K562 (cell line): ENCODE data around the gene ADAM10. TPM values are rescaled to one million over a fixed set of nuclear protein-coding genes. Genes with fewer than 3 reads are reported as not detected.

Experiments
- CXXC5 ChIP-seq: fragments of 250-450 bp; sonication (Bioruptor Pico); IDR thresholded peaks from 2 replicates; pipeline ENCODE4 v1.8.0; 2022; ENCODE audit warnings: inconsistent platforms, mild to moderate bottlenecking, moderate library complexity
- MTF1 ChIP-seq: fragments of 250-450 bp; sonication (Bioruptor Pico); IDR thresholded peaks from 2 replicates; pipeline ENCODE4 v1.9.0; 2021; ENCODE audit warnings: moderate library complexity, mild to moderate bottlenecking, inconsistent platforms, borderline replicate concordance
- NR4A1 ChIP-seq, 2 experiments: fragments of 250-450 bp in 1 of 2; fragments of 450-650 bp in 1 of 2; sonication (Bioruptor Pico) in 1 of 2; IDR thresholded peaks; 2 replicates each; pipeline versions ENCODE4 v1.4.0 to v1.6.1; 2016 to 2020; ENCODE audit warnings: mild to moderate bottlenecking in 2 of 2, missing compliant biosample characterization in 1 of 2, missing genetic modification characterization in 1 of 2, moderate library complexity in 1 of 2
- SREBF2 ChIP-seq: sonication (generic); formaldehyde crosslinking; IDR thresholded peaks from 2 replicates; pipeline ENCODE4 v1.4.0; 2020; ENCODE audit warnings: mild to moderate bottlenecking, missing genetic modification reagents
- STAG1 ChIP-seq: sonication (generic); formaldehyde crosslinking; IDR thresholded peaks from 2 replicates; pipeline ENCODE4 v1.5.0; 2020; ENCODE audit warnings: missing genetic modification reagents, borderline replicate concordance
- ZNF140 ChIP-seq: fragments of 250-450 bp; sonication (Bioruptor Pico); IDR thresholded peaks from 2 replicates; pipeline ENCODE4 v1.8.0; 2021; ENCODE audit warnings: moderate library complexity, mild to moderate bottlenecking, inconsistent platforms
- ZNF316 ChIP-seq: fragments of 450-650 bp; IDR thresholded peaks from 2 replicates; pipeline ENCODE4 v1.6.1; 2016
- ZNF384 ChIP-seq: IDR thresholded peaks from 2 replicates; pipeline ENCODE4 v1.6.1; 2012; ENCODE audit warnings: low read depth, low read length, improper control_type of control experiment
- polyA plus RNA-seq, 8 experiments: library from polyadenylated mRNA; depleted of rRNA in 4 of 8; stranded (reverse) in 5 of 8; unstranded in 3 of 8; fragments of >200 nt; fragmentation: Nextera tagmentation in 2 of 8; fragmentation: Illumina TruSeq in 1 of 8; extraction: Ambion mirVana in 2 of 8; extraction: Trizol in 1 of 8; gene quantifications; 2 replicates each; pipeline versions ENCODE4 v1.2.1 to v1.2.3, GENCODE V29; 2011 to 2014; ENCODE audit warnings: inconsistent platforms in 1 of 8, missing spikeins in 1 of 8
- total RNA-seq, 7 experiments: library from RNA; depleted of rRNA in 6 of 7; stranded (reverse); fragments of >200 nt in 6 of 7; fragmentation: Illumina TruSeq in 2 of 7; extraction: Trizol in 2 of 7; gene quantifications; 2 replicates each; pipeline versions ENCODE4 v1.2.1 to v1.2.3, GENCODE V29; 2011 to 2021; ENCODE audit warnings: low replicate concordance in 1 of 7
- TF ChIP-seq, protein P1 (sequence below): fragments of 450-650 bp; IDR thresholded peaks from 2 replicates; pipeline ENCODE4 v1.6.1; 2016; ENCODE audit warnings: mild to moderate bottlenecking
- TF ChIP-seq, protein P2 (sequence below), 2 experiments: fragments of 450-650 bp; formaldehyde crosslinking in 1 of 2; IDR thresholded peaks; 2 replicates each; pipeline versions ENCODE4 v1.4.0 to v1.6.1; 2014 to 2020; ENCODE audit warnings: mild to moderate bottlenecking in 2 of 2, borderline replicate concordance in 1 of 2, low read depth in 1 of 2

The ADAM10 gene
- total and polyA plus RNA-seq, 9 of the 15 experiments (the other 6 are each of a cell fraction or from before 2014, with no cell fraction given), result 11.9 to 152 (median 57.3) TPM

DNA sequence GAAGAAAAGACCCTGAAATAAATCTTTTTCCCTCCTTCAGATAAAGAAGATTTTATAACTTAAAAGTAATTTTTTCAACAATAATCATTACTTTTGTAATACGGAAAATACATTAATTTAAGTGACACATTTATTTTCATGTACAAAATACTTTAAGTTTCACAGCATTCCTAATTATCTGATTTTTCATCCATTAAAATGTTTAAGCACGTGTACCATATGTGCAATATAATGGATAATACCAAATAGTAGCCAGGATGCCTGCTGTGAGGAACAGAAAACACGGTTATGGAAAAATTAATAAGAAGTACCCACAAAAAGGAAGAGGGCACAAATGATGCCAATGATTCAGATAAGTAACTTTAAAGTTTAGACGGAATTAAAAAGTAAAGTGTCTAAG, 33.5 kb downstream of the ADAM10 start (continued):
- TF ChIP-seq, protein P1, sequence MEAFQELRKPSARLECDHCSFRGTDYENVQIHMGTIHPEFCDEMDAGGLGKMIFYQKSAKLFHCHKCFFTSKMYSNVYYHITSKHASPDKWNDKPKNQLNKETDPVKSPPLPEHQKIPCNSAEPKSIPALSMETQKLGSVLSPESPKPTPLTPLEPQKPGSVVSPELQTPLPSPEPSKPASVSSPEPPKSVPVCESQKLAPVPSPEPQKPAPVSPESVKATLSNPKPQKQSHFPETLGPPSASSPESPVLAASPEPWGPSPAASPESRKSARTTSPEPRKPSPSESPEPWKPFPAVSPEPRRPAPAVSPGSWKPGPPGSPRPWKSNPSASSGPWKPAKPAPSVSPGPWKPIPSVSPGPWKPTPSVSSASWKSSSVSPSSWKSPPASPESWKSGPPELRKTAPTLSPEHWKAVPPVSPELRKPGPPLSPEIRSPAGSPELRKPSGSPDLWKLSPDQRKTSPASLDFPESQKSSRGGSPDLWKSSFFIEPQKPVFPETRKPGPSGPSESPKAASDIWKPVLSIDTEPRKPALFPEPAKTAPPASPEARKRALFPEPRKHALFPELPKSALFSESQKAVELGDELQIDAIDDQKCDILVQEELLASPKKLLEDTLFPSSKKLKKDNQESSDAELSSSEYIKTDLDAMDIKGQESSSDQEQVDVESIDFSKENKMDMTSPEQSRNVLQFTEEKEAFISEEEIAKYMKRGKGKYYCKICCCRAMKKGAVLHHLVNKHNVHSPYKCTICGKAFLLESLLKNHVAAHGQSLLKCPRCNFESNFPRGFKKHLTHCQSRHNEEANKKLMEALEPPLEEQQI, result no peak
- TF ChIP-seq NR4A1 (CRISPR knock-in tag; IDR thresholded peaks at IDR 0.05), result no peak
- TF ChIP-seq NR4A1 (tag; IDR thresholded peaks at IDR 0.05), result no peak
- TF ChIP-seq MTF1 (CRISPR knock-in tag), result 0 out of 2 replicates have a peak, but pooled peaks have one; percentile 60
- TF ChIP-seq SREBF2 (CRISPR knock-in tag), result no peak
- TF ChIP-seq CXXC5 (CRISPR knock-in tag), result no peak
- TF ChIP-seq ZNF140 (CRISPR knock-in tag), result peak; percentile 77; the same call in 1 of the 2 replicates
- no peak for TF ChIP-seq STAG1 (CRISPR knock-in tag)
- TF ChIP-seq, protein P2, sequence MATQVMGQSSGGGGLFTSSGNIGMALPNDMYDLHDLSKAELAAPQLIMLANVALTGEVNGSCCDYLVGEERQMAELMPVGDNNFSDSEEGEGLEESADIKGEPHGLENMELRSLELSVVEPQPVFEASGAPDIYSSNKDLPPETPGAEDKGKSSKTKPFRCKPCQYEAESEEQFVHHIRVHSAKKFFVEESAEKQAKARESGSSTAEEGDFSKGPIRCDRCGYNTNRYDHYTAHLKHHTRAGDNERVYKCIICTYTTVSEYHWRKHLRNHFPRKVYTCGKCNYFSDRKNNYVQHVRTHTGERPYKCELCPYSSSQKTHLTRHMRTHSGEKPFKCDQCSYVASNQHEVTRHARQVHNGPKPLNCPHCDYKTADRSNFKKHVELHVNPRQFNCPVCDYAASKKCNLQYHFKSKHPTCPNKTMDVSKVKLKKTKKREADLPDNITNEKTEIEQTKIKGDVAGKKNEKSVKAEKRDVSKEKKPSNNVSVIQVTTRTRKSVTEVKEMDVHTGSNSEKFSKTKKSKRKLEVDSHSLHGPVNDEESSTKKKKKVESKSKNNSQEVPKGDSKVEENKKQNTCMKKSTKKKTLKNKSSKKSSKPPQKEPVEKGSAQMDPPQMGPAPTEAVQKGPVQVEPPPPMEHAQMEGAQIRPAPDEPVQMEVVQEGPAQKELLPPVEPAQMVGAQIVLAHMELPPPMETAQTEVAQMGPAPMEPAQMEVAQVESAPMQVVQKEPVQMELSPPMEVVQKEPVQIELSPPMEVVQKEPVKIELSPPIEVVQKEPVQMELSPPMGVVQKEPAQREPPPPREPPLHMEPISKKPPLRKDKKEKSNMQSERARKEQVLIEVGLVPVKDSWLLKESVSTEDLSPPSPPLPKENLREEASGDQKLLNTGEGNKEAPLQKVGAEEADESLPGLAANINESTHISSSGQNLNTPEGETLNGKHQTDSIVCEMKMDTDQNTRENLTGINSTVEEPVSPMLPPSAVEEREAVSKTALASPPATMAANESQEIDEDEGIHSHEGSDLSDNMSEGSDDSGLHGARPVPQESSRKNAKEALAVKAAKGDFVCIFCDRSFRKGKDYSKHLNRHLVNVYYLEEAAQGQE (IDR thresholded peaks at IDR 0.05; ENCODE audit: borderline replicate concordance), result no peak
- TF ChIP-seq, protein P2 (CRISPR knock-in tag; IDR thresholded peaks at IDR 0.05; ENCODE audit: low read depth), result no peak
- TF ChIP-seq ZNF316, result no peak
- TF ChIP-seq ZNF384, result no peak
